Transverse colon (tissue), 4 donors: ENCODE data around the gene SPANXN5. TPM values are rescaled to one million over a fixed set of nuclear protein-coding genes. Genes with fewer than 3 reads are reported as not detected.
"Not testable (repeated sequence)": the region's sequence is repeated elsewhere in the genome, so short reads cannot be mapped to it uniquely, and the experiment has no call there.

ENCODE experiments used
- DNase-seq: peaks from one replicate; pipeline ENCODE4 v3.0.0-alpha.2; 2019
- H3K27ac ChIP-seq, 4 donors: fragments of 200-600 bp; sonication (generic); 2 replicates each; pipeline ENCODE4 v1.5.1; 2016 to 2018; ENCODE audit warnings: inconsistent platforms in 4 of 4
- H3K27me3 ChIP-seq: fragments of 200-600 bp; sonication (generic); 2 replicates; pipeline ENCODE4 v1.5.1; 2017; ENCODE audit warnings: inconsistent platforms
- H3K36me3 ChIP-seq, 4 donors: fragments of 200-600 bp; sonication (generic); 2 replicates each; pipeline ENCODE4 v1.5.1; 2017 to 2019; ENCODE audit warnings: inconsistent platforms in 4 of 4
- H3K4me1 ChIP-seq, 4 donors: fragments of 200-600 bp; sonication (generic); 2 replicates each; pipeline ENCODE4 v1.5.1; 2017 to 2020; ENCODE audit warnings: inconsistent platforms in 4 of 4
- H3K4me3 ChIP-seq, 4 donors: fragments of 200-600 bp; sonication (generic); 1 replicate in 1 of 4; 2 replicates in 3 of 4; pipeline versions ENCODE4 v1.5.1 to v1.6.1; 2017 to 2019; ENCODE audit warnings: inconsistent platforms in 4 of 4
- H3K9me3 ChIP-seq, 2 donors: fragments of 200-600 bp; sonication (generic); 2 replicates each; pipeline ENCODE4 v1.5.1; 2017 to 2019; ENCODE audit warnings: inconsistent platforms in 2 of 2
- EP300 ChIP-seq: sonication (generic); formaldehyde crosslinking; IDR thresholded peaks from one replicate; pipeline ENCODE4 v1.6.1; 2017; ENCODE audit warnings: antibody characterized with exemption, low read depth
- POLR2A ChIP-seq: fragments of 450-650 bp; IDR thresholded peaks from one replicate; pipeline ENCODE4 v1.6.1; 2016; ENCODE audit warnings: antibody characterized with exemption, mild to moderate bottlenecking, moderate library complexity
- POLR2AphosphoS5 ChIP-seq, 3 donors: sonication (generic); formaldehyde crosslinking; IDR thresholded peaks; one replicate each; pipeline ENCODE4 v1.6.1; 2016; ENCODE audit warnings: antibody characterized with exemption in 3 of 3
- WGBS, 2 donors: methylation state at CpG; one replicate each; pipeline ENCODE4 v1.1.5; 2018; ENCODE audit warnings: low coverage in 1 of 2; 5-methylcytosine and 5-hydroxymethylcytosine counted together
- in situ Hi-C, 4 donors: fragments of 200-750 bp; cut with MboI; loops; one replicate each; pipeline versions ENCODE4 v1.15.0 to v1.15.1; 2017; ENCODE audit warnings: low sequenced_read_pairs in 3 of 4, low pct_ligation_motif_present in 1 of 4, low pct_unique_long_range_greater_than_20kb in 1 of 4
- intact Hi-C: fragments of 100-400 bp; cut with DNase I; formaldehyde crosslinking; loops from one replicate; pipeline ENCODE4 v1.15.1; 2023; ENCODE audit warnings: low total_unique reads
- total RNA-seq, 4 donors: library from RNA; depleted of rRNA; stranded (reverse); fragments of >200 nt; gene quantifications; one replicate each; pipeline ENCODE4 v1.1.0, GENCODE V29; 2016
- TF ChIP-seq, protein P1 (sequence below), 5 experiments: fragments of 200-600 bp in 3 of 5; fragments of 450-650 bp in 2 of 5; sonication (generic) in 3 of 5; IDR thresholded peaks; 1 replicate in 2 of 5; 2 replicates in 3 of 5; pipeline ENCODE4 v1.5.1; 2016 to 2017; ENCODE audit warnings: antibody characterized with exemption in 5 of 5, inconsistent platforms in 3 of 5, mild to moderate bottlenecking in 2 of 5, moderate library complexity in 1 of 5

Gene SPANXN5
- total RNA-seq, 4 donors from 2014 or later, result not detected

DNA sequence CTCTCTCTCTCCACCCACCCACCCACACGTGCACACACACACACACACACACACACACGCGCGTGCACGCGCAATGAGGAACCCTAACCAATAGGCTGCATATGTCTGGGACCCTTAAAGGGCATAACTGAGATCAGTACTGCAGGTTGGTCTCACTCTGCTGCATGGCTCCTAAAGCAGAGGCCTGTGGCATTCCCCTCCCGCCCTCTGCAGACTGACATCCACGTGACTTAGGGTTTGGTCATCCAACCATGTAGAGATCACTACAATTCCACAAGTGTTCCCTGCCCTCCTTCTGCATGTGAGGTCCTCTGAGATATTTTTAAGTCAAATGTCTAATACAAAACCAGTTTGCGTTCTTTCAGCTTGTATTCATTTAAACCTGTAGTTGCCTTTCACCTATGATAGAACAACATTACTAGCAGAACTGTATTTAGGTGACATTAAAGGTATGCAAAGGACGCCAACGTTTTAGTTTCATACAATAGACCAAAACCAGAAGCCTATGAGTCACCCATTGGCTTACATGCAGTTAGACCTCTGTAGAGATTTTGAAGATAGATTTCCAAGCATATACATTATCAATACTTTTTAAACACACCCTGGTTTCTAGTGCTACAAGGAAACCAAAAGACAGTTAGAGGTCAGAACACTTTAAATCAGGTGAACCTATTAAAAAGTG, 24.0 kb upstream of the SPANXN5 start:
- in situ Hi-C loops, result loop anchor here in 1 of 4 donors (25.0 kb wide), 1 partner anchor 159 kb away; the partner anchor contains the start of gene SSX7
- TF ChIP-seq POLR2AphosphoS5 (IDR thresholded peaks at IDR 0.05), result no peak
- TF ChIP-seq EP300, result no peak
- TF ChIP-seq, protein P1, sequence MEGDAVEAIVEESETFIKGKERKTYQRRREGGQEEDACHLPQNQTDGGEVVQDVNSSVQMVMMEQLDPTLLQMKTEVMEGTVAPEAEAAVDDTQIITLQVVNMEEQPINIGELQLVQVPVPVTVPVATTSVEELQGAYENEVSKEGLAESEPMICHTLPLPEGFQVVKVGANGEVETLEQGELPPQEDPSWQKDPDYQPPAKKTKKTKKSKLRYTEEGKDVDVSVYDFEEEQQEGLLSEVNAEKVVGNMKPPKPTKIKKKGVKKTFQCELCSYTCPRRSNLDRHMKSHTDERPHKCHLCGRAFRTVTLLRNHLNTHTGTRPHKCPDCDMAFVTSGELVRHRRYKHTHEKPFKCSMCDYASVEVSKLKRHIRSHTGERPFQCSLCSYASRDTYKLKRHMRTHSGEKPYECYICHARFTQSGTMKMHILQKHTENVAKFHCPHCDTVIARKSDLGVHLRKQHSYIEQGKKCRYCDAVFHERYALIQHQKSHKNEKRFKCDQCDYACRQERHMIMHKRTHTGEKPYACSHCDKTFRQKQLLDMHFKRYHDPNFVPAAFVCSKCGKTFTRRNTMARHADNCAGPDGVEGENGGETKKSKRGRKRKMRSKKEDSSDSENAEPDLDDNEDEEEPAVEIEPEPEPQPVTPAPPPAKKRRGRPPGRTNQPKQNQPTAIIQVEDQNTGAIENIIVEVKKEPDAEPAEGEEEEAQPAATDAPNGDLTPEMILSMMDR (IDR thresholded peaks at IDR 0.05), result no peak
- no peak for TF ChIP-seq POLR2A
- H3K36me3 ChIP-seq, result no peaks in the 10 kb centered on the region
- WGBS, 2 donors, result 72 to 90% methylated on average over 7 to 11 of the region's 11 CpGs
- no peaks in the 10 kb centered on the region for H3K4me1 ChIP-seq
- H3K27ac ChIP-seq, result no peak overlapping the region
- H3K27me3 ChIP-seq, result no peaks in the 10 kb centered on the region
- no peak overlapping the region for H3K4me3 ChIP-seq
- intact Hi-C loops, result no loop called here
- H3K9me3 ChIP-seq, result no peaks in the 10 kb centered on the region
- DNase-seq, result no peak

DNA sequence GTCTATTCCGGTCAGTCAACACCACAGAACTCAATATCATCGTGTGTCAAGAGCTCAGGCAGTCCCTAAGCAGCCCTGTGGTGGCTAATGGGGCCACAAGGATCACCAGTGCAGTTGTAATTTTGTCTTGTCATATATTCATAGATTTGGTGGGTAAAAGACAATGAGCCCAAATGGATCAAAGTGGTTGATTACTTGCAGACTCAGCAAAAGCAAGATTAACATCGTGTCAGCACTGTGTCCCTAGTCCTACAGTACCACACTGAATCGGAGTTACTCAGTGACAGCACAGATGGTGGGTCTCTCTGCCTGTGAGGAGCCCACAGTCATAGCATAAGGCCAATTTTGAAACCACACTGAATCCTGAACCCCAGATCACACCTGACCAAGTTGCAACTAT, 22.6 kb upstream of the SPANXN5 start:
- in situ Hi-C loops, result loop anchor here in 1 of 4 donors (25.0 kb wide), 1 partner anchor 157 kb away; the partner anchor contains the start of gene SSX7

DNA sequence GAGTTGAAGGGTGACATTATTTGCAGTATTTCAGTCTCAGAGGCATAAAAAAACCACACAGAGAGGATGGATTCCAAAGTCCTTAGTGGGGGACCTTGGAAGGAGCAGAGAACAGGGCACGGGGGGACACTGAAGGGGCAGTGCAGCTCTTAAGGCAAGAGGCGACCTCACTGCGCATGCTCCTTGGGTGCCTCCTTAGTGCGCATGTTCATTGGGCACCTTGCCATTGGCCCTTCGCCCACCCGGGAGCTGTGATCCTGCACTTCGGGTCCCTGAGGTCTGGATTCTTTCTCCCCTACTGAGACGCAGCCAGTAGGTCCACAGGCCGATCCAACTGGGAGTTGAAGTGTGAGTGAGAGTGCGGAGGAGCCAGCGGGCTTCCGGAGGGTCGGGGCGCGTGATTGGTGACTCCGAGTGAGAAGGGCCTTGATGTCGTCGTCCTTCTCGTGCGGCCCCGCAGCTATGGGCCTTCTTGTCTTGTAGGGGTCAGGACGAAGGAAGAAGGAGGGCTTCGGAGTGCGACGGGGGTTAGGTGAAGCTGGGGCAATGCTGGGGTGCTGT, 13.9 kb upstream of the SPANXN5 start, which contains the start of gene XAGE5:
TSS of gene XAGE5 (plus strand) at position 223 of the 561 bp plus-strand sequence. CDS start 1,280 bp downstream, outside the sequence.
- intact Hi-C loops, result no loop called here
- no peaks in the 10 kb centered on the region for H3K36me3 ChIP-seq
- WGBS, 2 donors, result 90% methylated on average over 25 of the region's 25 CpGs; no CpG with 5 or more reads in 1 of the 2 donors

More for the DNA sequence above, 22.6 kb upstream of the SPANXN5 start:
- H3K27ac ChIP-seq, result no peak overlapping the region
- H3K36me3 ChIP-seq, result no peaks in the 10 kb centered on the region
- 70% methylated on average over 4 of the region's 4 CpGs; no CpG with 5 or more reads in 1 of the 2 donors for whole genome bisulfite sequencing, 2 donors
- DNase-seq, result no peak
- H3K9me3 ChIP-seq, result no peaks in the 10 kb centered on the region
- intact Hi-C loops, result no loop called here
- H3K4me1 ChIP-seq, result no peaks in the 10 kb centered on the region
- no peak for TF ChIP-seq EP300
- TF ChIP-seq, protein P1 (IDR thresholded peaks at IDR 0.05), result no peak
- TF ChIP-seq POLR2AphosphoS5 (IDR thresholded peaks at IDR 0.05), result no peak
- TF ChIP-seq POLR2A, result no peak
- no peaks in the 10 kb centered on the region for H3K27me3 ChIP-seq
- no peak overlapping the region for H3K4me3 ChIP-seq

DNA sequence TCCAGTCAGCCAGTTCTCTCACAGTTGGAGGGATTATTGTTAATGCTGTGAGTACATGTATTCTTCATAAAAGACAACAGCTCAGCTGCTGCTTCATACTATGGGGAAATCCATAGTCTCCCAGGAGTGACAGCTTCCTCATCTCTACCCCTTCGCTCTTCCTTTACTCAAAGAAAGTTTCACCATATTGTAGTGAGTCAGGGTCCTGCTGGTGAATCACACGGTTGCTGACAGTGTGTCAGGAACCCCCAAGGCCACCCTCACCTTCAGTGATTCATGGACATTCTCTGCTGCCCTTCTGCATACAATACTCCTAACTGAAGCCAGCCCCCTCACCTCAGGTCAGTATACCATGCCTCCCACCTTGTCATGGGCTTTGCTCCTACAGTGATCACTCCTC, 7.6 kb upstream of the SPANXN5 start:
- DNase-seq, intact Hi-C loops, H3K36me3 ChIP-seq, H3K4me3 ChIP-seq, H3K27ac ChIP-seq, H3K27me3 ChIP-seq, H3K4me1 ChIP-seq, H3K9me3 ChIP-seq: not testable (repeated sequence)
- in situ Hi-C loops, result loop anchor here in 1 of 4 donors (25.0 kb wide), 1 partner anchor 143 kb away; the partner anchor contains the start of gene SSX7
- WGBS, 2 donors, result 64% methylated on average over 2 of the region's 2 CpGs; no CpG with 5 or more reads in 1 of the 2 donors

More for the DNA sequence above, 13.9 kb upstream of the SPANXN5 start, which contains the start of gene XAGE5:
- DNase-seq, result no peak
- no peak for TF ChIP-seq POLR2A
- TF ChIP-seq, protein P1 (IDR thresholded peaks at IDR 0.05), result no peak
- TF ChIP-seq EP300, result no peak
- TF ChIP-seq POLR2AphosphoS5 (IDR thresholded peaks at IDR 0.05), result no peak
- Histone ChIP-seq H3K27me3 (no peaks in the 10 kb centered on the region), H3K4me3 (no peak within 1 kb of the TSS), H3K9me3 (no peaks in the 10 kb centered on the region), H3K4me1 (no peaks in the 10 kb centered on the region), H3K27ac (no peak within 1 kb of the TSS)
- in situ Hi-C loops, result loop anchor here in 1 of 4 donors (25.0 kb wide), 1 partner anchor 149 kb away; the partner anchor contains the start of gene SSX7

DNA sequence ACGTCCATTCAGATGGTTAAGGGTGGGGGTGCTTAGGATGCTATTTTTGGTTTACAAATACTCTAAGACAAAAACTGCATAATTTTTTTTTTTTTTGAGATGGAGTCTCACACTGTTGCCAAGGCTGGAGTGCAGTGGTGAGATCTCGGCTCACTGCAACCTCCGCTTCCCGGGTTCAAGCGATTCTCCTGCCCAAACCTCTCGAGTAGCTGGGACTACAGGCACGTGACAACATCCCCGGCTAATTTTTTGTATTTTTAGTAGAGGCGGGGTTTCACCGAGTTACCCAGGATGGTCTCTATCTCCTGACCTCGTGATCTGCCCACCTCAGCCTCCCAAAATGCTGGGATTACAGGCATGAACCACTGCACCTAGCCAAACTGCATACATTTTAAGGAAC, 23.7 kb downstream of the SPANXN5 start:
- DNase-seq, H3K4me3 ChIP-seq, intact Hi-C loops, H3K36me3 ChIP-seq, H3K27me3 ChIP-seq, H3K4me1 ChIP-seq, H3K9me3 ChIP-seq, H3K27ac ChIP-seq, in situ Hi-C loops: not testable (repeated sequence)
- 83% methylated on average over 10 of the region's 11 CpGs; no CpG with 5 or more reads in 1 of the 2 donors for WGBS, 2 donors

DNA sequence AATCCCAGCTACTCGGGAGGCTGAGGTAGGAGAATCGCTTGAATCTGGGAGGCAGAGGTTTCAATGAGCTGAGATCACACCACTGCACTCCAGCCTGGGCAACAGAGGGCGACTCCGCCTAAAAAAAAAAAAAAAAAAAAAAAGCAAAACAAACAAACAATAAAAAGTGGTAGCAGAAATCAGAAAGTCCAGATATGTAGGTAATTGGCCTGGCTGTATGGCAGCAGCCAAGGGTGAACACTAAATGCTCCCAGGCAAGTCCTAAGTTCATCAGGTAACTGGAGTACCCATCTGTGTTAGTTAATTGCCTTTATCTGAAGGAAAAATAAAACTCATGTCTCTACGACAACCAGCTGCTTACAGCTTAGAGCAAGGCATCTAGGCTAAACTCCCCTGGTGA, 31.2 kb downstream of the SPANXN5 start:
- H3K9me3 ChIP-seq, H3K36me3 ChIP-seq, DNase-seq, intact Hi-C loops, H3K4me3 ChIP-seq, H3K27ac ChIP-seq, H3K27me3 ChIP-seq, H3K4me1 ChIP-seq, in situ Hi-C loops: not testable (repeated sequence)
- 56% methylated on average over 5 of the region's 5 CpGs; no CpG with 5 or more reads in 1 of the 2 donors for WGBS, 2 donors

DNA sequence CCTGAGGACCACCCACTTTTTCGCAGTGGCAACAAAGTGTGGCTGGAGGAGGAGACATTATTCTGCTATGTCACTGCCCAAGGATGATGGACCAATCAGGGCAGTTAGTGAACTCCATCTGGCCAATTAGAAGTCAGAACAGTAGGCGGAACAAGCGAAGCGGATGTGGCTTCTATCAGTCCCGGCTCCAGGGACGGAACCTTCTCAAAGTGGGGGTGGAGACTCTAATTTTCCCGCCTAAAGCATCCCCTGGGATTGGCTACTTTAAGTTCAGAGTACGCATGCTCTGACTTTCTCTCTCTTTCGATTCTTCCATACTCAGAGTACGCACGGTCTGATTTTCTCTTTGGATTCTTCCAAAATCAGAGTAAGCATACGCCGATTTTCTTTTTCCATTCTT, 46.3 kb downstream of the SPANXN5 start, which contains the start of gene SSX2B:
TSS of gene SSX2B (plus strand) at position 301 of the 400 bp plus-strand sequence. CDS start 1,429 bp downstream, outside the sequence.
- H3K4me3 ChIP-seq, in situ Hi-C loops, H3K27ac ChIP-seq, H3K9me3 ChIP-seq, DNase-seq, H3K27me3 ChIP-seq, H3K4me1 ChIP-seq, H3K36me3 ChIP-seq, intact Hi-C loops: not testable (repeated sequence)
- no CpG with 5 or more reads among the region's 13 CpGs for WGBS, 2 donors
